IMR-90 (cell line): ENCODE results near the gene L3MBTL3. TPM values are rescaled to one million over a fixed set of nuclear protein-coding genes. Genes with fewer than 3 reads are reported as not detected.

ENCODE experiments used
- ATAC-seq: fragments of 200-7000 bp; cut with Tn5 transposase; 2 replicates; pipeline ENCODE4 v1.9.1; 2020; ENCODE audit warnings: low read depth, mild to moderate bottlenecking, moderate library complexity
- BruUV-seq: library from RNA; stranded (reverse); fragments of 400-500 nt; replicated peaks from 2 replicates; lab custom pipeline; 2021; lab: Mats Ljungman, UMichigan
- CTCF ChIA-PET: fragments of 300-600 bp; formaldehyde crosslinking; extraction: SDS; loops from one replicate; lab custom pipeline; 2021; ENCODE audit warnings: antibody characterized with exemption; lab: Yijun Ruan, JAX
- POLR2A ChIA-PET: fragments of 300-600 bp; sonication (Branson Sonifier 250); formaldehyde crosslinking; loops from one replicate; lab custom pipeline; 2022; ENCODE audit warnings: antibody characterized with exemption; ENCODE audit not compliant: unreplicated experiment; lab: Charles Lee
- DNase-seq: peaks from one replicate; pipeline ENCODE4 v3.0.0; 2013
- H2AFZ ChIP-seq: replicated peaks from 2 replicates; pipeline ENCODE3; 2013; ENCODE audit warnings: low read length, mild to moderate bottlenecking; ENCODE audit not compliant: poor library complexity
- H2AK5ac ChIP-seq: 2 replicates; pipeline ENCODE4 v1.6.1; 2013; ENCODE audit warnings: low read depth, low read length, inconsistent platforms
- H2AK9ac ChIP-seq: replicated peaks from 2 replicates; pipeline ENCODE3; 2013; ENCODE audit warnings: mild to moderate bottlenecking, low read depth, low read length, moderate library complexity; ENCODE audit not compliant: poor library complexity
- H2BK120ac ChIP-seq: 2 replicates; pipeline ENCODE4 v1.6.1; 2013; ENCODE audit warnings: low read depth, low read length, inconsistent platforms
- H2BK15ac ChIP-seq: 3 replicates; pipeline ENCODE4 v1.6.1; 2013; ENCODE audit warnings: low read depth, low read length, inconsistent platforms
- H2BK20ac ChIP-seq: 2 replicates; pipeline ENCODE4 v1.6.1; 2013; ENCODE audit warnings: low read depth, mild to moderate bottlenecking, inconsistent platforms, low read length, moderate library complexity
- H2BK5ac ChIP-seq: 2 replicates; pipeline ENCODE4 v1.6.1; 2013; ENCODE audit warnings: mild to moderate bottlenecking, low read depth, low read length, inconsistent platforms; ENCODE audit not compliant: poor library complexity, severe bottlenecking
- H3K14ac ChIP-seq: replicated peaks from 2 replicates; pipeline ENCODE4 v1.6.1; 2013; ENCODE audit warnings: low read depth, low read length, inconsistent platforms
- H3K18ac ChIP-seq: 2 replicates; pipeline ENCODE4 v1.6.1; 2013; ENCODE audit warnings: low read depth, low read length, control low read depth
- H3K23ac ChIP-seq: 2 replicates; pipeline ENCODE4 v1.6.1; 2013; ENCODE audit warnings: low read depth, low read length, inconsistent platforms
- H3K27ac ChIP-seq: 2 replicates; pipeline ENCODE4 v1.5.1; 2013; ENCODE audit warnings: mild to moderate bottlenecking, control low read depth, low read length; ENCODE audit not compliant: insufficient read depth
- H3K27me3 ChIP-seq: 2 replicates; pipeline ENCODE4 v1.6.1; 2013; ENCODE audit warnings: low read length; ENCODE audit not compliant: control insufficient read depth, insufficient read depth
- H3K36me3 ChIP-seq: 2 replicates; pipeline ENCODE4 v1.6.1; 2013; ENCODE audit warnings: low read length, mixed read lengths; ENCODE audit not compliant: control insufficient read depth, insufficient read depth
- H3K4ac ChIP-seq: 2 replicates; pipeline ENCODE4 v1.6.1; 2013; ENCODE audit warnings: low read depth, low read length, inconsistent platforms
- H3K4me1 ChIP-seq: 2 replicates; pipeline ENCODE4 v1.6.1; 2013; ENCODE audit warnings: low read length, mixed read lengths; ENCODE audit not compliant: control insufficient read depth, insufficient read depth
- H3K4me2 ChIP-seq: 2 replicates; pipeline ENCODE4 v1.6.1; 2013; ENCODE audit warnings: low read depth, mild to moderate bottlenecking, control low read depth, low read length, moderate library complexity
- H3K4me3 ChIP-seq: 2 replicates; pipeline ENCODE4 v1.5.1; 2013; ENCODE audit warnings: low read depth, mild to moderate bottlenecking, control low read depth, low read length, moderate library complexity; ENCODE audit not compliant: insufficient read depth
- H3K56ac ChIP-seq: 2 replicates; pipeline ENCODE4 v1.6.1; 2013; ENCODE audit warnings: low read length, inconsistent platforms; ENCODE audit not compliant: insufficient read depth; ENCODE audit errors: extremely low read depth
- H3K79me1 ChIP-seq, 2 experiments: 2 replicates each; pipeline ENCODE4 v1.6.1; 2013; ENCODE audit warnings: low read length in 2 of 2, inconsistent platforms in 1 of 2, low read depth in 1 of 2
- H3K9ac ChIP-seq: 2 replicates; pipeline ENCODE4 v1.6.1; 2013; ENCODE audit warnings: low read depth, low read length, control low read depth
- H3K9me1 ChIP-seq: 2 replicates; pipeline ENCODE4 v1.6.1; 2013; ENCODE audit warnings: low read length, inconsistent platforms; ENCODE audit not compliant: insufficient read depth
- H3K9me3 ChIP-seq: 2 replicates; pipeline ENCODE4 v1.6.1; 2013; ENCODE audit warnings: low read length; ENCODE audit not compliant: control insufficient read depth, insufficient read depth
- H4K20me1 ChIP-seq: 2 replicates; pipeline ENCODE4 v1.6.1; 2013; ENCODE audit warnings: low read length, inconsistent platforms; ENCODE audit not compliant: insufficient read depth
- H4K5ac ChIP-seq: 2 replicates; pipeline ENCODE4 v1.6.1; 2013; ENCODE audit warnings: mild to moderate bottlenecking, low read depth, low read length, control low read depth
- H4K8ac ChIP-seq, 2 experiments: 2 replicates each; pipeline ENCODE4 v1.6.1; 2013; ENCODE audit warnings: low read depth in 2 of 2, low read length in 2 of 2, control low read depth in 1 of 2, inconsistent platforms in 1 of 2
- H4K91ac ChIP-seq: 2 replicates; pipeline ENCODE4 v1.6.1; 2013; ENCODE audit warnings: low read depth, low read length, inconsistent platforms; ENCODE audit not compliant: insufficient read depth
- BHLHE40 ChIP-seq: fragments of 150-350 bp; IDR thresholded peaks from 2 replicates; pipeline ENCODE4 v1.6.1; 2016; ENCODE audit warnings: mild to moderate bottlenecking, low read depth, low read length
- CEBPB ChIP-seq: IDR thresholded peaks from 2 replicates; pipeline ENCODE4 v1.6.1; 2012; ENCODE audit warnings: low read depth, low read length, improper control_type of control experiment
- CHD1 ChIP-seq: IDR thresholded peaks from 2 replicates; pipeline ENCODE4 v1.6.1; 2012; ENCODE audit warnings: low read depth, low read length, improper control_type of control experiment
- CTCF ChIP-seq: conservative IDR thresholded peaks from 2 replicates; pipeline ENCODE4 v1.5.1; 2012; ENCODE audit warnings: mild to moderate bottlenecking, low read depth, low read length, improper control_type of control experiment
- ELK1 ChIP-seq: fragments of 150-350 bp; IDR thresholded peaks from 2 replicates; pipeline ENCODE4 v1.6.1; 2016; ENCODE audit warnings: low read depth, mild to moderate bottlenecking, low read length, moderate library complexity, borderline replicate concordance
- FOS ChIP-seq: fragments of 150-350 bp; IDR thresholded peaks from 2 replicates; pipeline ENCODE4 v1.6.1; 2016; ENCODE audit warnings: low read depth, low read length
- MAZ ChIP-seq: IDR thresholded peaks from 2 replicates; pipeline ENCODE4 v1.6.1; 2012; ENCODE audit warnings: low read depth, mild to moderate bottlenecking, low read length, improper control_type of control experiment, moderate library complexity, borderline replicate concordance
- MXI1 ChIP-seq: IDR thresholded peaks from 2 replicates; pipeline ENCODE4 v1.6.1; 2012; ENCODE audit warnings: low read depth, mild to moderate bottlenecking, low read length, moderate library complexity, borderline replicate concordance
- NFE2L2 ChIP-seq: fragments of 150-350 bp; IDR thresholded peaks from 2 replicates; pipeline ENCODE4 v1.6.1; 2016; ENCODE audit warnings: low read depth, mild to moderate bottlenecking, low read length
- RAD21 ChIP-seq: IDR thresholded peaks from 2 replicates; pipeline ENCODE4 v1.6.1; 2012; ENCODE audit warnings: low read length, improper control_type of control experiment
- RCOR1 ChIP-seq: IDR thresholded peaks from 2 replicates; pipeline ENCODE4 v1.6.1; 2012; ENCODE audit warnings: mild to moderate bottlenecking, low read length, improper control_type of control experiment; ENCODE audit not compliant: insufficient replicate concordance
- SMC3 ChIP-seq: fragments of 150-350 bp; IDR thresholded peaks from 2 replicates; pipeline ENCODE4 v1.6.1; 2016; ENCODE audit warnings: low read depth, mild to moderate bottlenecking, antibody characterized with exemption, low read length, moderate library complexity
- WGBS, 2 experiments: methylation state at CpG; one replicate each; pipeline versions ENCODE4 v1.1.5 to v1.1.7; 2013; ENCODE audit warnings: missing lambda C conversion rate in 2 of 2; ENCODE audit not compliant: insufficient read length in 1 of 2; ENCODE audit errors: extremely low coverage in 2 of 2; 5-methylcytosine and 5-hydroxymethylcytosine counted together
- dilution Hi-C: fragments of 300-500 bp; cut with HindIII; formaldehyde crosslinking; loops from one replicate; pipeline ENCODE4 v1.14.3; 2018; ENCODE audit warnings: low sequenced_read_pairs; ENCODE audit not compliant: unreplicated experiment
- in situ Hi-C: fragments of 300-500 bp; cut with MboI; formaldehyde crosslinking; loops from 3 replicates; pipeline ENCODE4 v1.14.3; 2019; ENCODE audit warnings: low sequenced_read_pairs, inconsistent platforms, mixed read lengths
- intact Hi-C: fragments of 100-400 bp; cut with micrococcal nuclease; formaldehyde crosslinking; loops from 2 replicates; pipeline ENCODE4 v1.10.0; 2022
- polyA plus RNA-seq, 3 experiments: library from polyadenylated mRNA; depleted of rRNA; stranded (reverse); fragments of >200 nt; gene quantifications; 2 replicates each; pipeline ENCODE4 v1.2.3, GENCODE V29; 2012; ENCODE audit warnings: low replicate concordance in 1 of 3
- total RNA-seq: library from RNA; depleted of rRNA; stranded (reverse); fragments of >200 nt; gene quantifications from 2 replicates; pipeline ENCODE4 v1.2.3, GENCODE V29; 2012
- TF ChIP-seq, protein P1 (sequence below): fragments of 150-350 bp; IDR thresholded peaks from 2 replicates; pipeline ENCODE4 v1.6.1; 2017; ENCODE audit warnings: mild to moderate bottlenecking, antibody characterized with exemption, low read length, low read depth

L3MBTL3 gene
- total and polyA plus RNA-seq, 2 of the 4 experiments (the other 2 are of a cell fraction): 7.2 to 10.9 TPM

- no peaks in the 10 kb centered on the region for H3K9me3 ChIP-seq
- peaks cover 3% of the 10 kb centered on the region; the same call in 1 of the 2 replicates for H3K9me1 ChIP-seq
- CTCF ChIA-PET: no interaction called here
- H2BK15ac ChIP-seq: no peak overlapping the region
- no peak overlapping the region for H3K23ac ChIP-seq
- dilution Hi-C loops (no loop called here), intact Hi-C loops (no loop called here), in situ Hi-C loops (no loop called here)
- H2BK120ac ChIP-seq: no peak overlapping the region
- no peak overlapping the region for H2AFZ ChIP-seq
- H3K79me1 ChIP-seq: no peaks in the 10 kb centered on the region
- no peak overlapping the region for H3K18ac ChIP-seq
- no peak overlapping the region for H3K56ac ChIP-seq
- no peak overlapping the region for H2BK5ac ChIP-seq
- H3K27me3 ChIP-seq: no peaks in the 10 kb centered on the region
- no peaks in the 10 kb centered on the region for H4K20me1 ChIP-seq
- POLR2A ChIA-PET: no interaction called here
- no peak overlapping the region for H4K8ac ChIP-seq
- no peak overlapping the region for H2AK9ac ChIP-seq
- DNase-seq (no peak), ATAC-seq (no peak)
- H4K5ac ChIP-seq: no peak overlapping the region
- no CpG with 5 or more reads among the region's 3 CpGs for WGBS, 2 experiments
- no peaks in the 10 kb centered on the region for H3K4me1 ChIP-seq
- H3K4me3 ChIP-seq: no peak overlapping the region
- no peak overlapping the region for H2AK5ac ChIP-seq
- no peak overlapping the region for H3K27ac ChIP-seq
- no peak overlapping the region for H3K14ac ChIP-seq
- BruUV-seq: no TSS peak
- no peak overlapping the region for H3K9ac ChIP-seq
- TF ChIP-seq SMC3 (no peak), CTCF (no peak), MAZ (no peak), BHLHE40 (no peak), FOS (no peak), CHD1 (no peak), MXI1 (no peak), RAD21 (no peak), ELK1 (no peak), NFE2L2 (no peak), CEBPB (no peak), RCOR1 (no peak)
- TF ChIP-seq, protein P1, sequence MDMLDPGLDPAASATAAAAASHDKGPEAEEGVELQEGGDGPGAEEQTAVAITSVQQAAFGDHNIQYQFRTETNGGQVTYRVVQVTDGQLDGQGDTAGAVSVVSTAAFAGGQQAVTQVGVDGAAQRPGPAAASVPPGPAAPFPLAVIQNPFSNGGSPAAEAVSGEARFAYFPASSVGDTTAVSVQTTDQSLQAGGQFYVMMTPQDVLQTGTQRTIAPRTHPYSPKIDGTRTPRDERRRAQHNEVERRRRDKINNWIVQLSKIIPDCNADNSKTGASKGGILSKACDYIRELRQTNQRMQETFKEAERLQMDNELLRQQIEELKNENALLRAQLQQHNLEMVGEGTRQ: no peak
- H2BK20ac ChIP-seq: no peak overlapping the region
- no peak overlapping the region for H4K91ac ChIP-seq
- H3K4me2 ChIP-seq: no peak overlapping the region
- H3K4ac ChIP-seq: no peak overlapping the region
- H3K36me3 ChIP-seq: peaks cover 4% of the 10 kb centered on the region
Observed at GRCh38 chr6:130099119-130099518, 80.7 kb downstream of the L3MBTL3 start.
